ENCODE results near the gene SCAPER. TPM values are rescaled to one million over a fixed set of nuclear protein-coding genes. Genes with fewer than 3 reads are reported as not detected.

Gene SCAPER
- polyA plus RNA-seq, 1 experiment, result 5.4 TPM

DNA sequence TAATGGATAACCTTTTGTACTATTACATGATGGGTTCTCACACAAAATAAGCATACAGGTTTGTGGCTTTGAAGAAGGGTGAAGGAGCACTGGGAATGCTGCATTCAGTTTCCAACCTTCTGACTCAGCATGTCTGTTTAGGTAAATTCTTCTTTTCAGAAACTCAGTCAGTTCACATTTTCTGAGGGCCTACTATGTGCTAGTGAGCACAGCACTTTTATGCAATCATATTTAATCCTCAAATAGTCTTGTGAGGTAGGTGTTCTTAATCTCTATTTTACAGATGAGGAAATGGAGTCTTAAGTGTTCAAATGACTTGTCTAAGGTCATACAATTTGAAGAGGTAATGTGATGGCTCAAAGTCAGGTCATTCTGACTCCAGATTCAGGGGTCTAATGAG is 527.4 kb downstream of the SCAPER start:
- TF ChIP-seq, protein P1, sequence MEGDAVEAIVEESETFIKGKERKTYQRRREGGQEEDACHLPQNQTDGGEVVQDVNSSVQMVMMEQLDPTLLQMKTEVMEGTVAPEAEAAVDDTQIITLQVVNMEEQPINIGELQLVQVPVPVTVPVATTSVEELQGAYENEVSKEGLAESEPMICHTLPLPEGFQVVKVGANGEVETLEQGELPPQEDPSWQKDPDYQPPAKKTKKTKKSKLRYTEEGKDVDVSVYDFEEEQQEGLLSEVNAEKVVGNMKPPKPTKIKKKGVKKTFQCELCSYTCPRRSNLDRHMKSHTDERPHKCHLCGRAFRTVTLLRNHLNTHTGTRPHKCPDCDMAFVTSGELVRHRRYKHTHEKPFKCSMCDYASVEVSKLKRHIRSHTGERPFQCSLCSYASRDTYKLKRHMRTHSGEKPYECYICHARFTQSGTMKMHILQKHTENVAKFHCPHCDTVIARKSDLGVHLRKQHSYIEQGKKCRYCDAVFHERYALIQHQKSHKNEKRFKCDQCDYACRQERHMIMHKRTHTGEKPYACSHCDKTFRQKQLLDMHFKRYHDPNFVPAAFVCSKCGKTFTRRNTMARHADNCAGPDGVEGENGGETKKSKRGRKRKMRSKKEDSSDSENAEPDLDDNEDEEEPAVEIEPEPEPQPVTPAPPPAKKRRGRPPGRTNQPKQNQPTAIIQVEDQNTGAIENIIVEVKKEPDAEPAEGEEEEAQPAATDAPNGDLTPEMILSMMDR (IDR thresholded peaks at IDR 0.05; ENCODE audit: low read depth, low read length), result no peak
- POLR2A ChIA-PET, result no interaction called here
- H3K4me3 ChIP-seq (ENCODE audit: low read depth, low read length), result no peak overlapping the region

DNA sequence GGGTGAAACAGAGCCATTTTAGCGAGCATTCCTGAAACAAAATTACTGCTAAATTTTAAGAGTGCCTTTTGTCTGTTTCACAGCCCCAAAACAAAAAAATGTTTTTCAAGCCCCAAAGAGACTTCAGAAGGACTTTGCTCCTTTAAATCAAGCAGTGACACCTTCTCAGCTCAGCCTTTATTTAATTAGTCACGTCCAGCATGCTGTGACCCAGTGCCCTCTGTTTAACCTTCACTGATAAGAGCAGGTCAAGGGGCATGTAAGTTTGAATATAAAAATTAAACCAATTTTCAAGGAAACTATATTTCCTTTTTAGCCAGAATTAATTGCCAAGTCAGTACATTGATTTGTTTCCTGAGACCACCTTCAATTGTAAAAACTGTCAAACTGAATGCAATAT is 527.9 kb downstream of the SCAPER start:
- ChIA-PET POLR2A (no interaction called here), CTCF (no interaction called here)

More for the DNA sequence above, 527.4 kb downstream of the SCAPER start:
- CTCF ChIA-PET, result no interaction called here
- DNase-seq (ENCODE audit: low read depth, low spot score), result no peak
- Histone ChIP-seq H3K27ac (ENCODE audit: low read depth, low read length) (no peak overlapping the region), H3K9me3 (ENCODE audit: control insufficient read depth, insufficient read depth, low read length) (no peaks in the 10 kb centered on the region), H3K27me3 (ENCODE audit: control insufficient read depth, insufficient read depth, low read length) (no peaks in the 10 kb centered on the region)

DNA sequence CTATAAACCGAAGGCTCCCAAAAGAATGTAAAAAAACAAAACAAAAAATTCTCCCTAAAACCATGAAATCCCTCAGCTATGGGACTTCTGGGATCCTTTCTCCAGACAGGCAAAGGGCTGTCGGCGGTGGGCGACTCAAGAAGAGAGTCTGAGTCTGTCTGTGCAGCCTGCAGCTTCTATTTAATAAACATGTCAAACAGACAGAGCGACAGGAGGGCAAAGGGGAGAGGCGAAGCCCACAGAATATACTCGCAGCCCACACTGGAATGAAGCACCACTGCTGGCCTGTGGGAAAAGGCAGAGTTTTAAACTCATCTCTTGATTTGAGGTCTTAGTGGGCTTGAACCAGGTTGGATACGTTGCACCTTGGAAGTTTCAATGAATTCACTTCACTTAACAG is 528.3 kb downstream of the SCAPER start:
- Histone ChIP-seq H3K27me3 (ENCODE audit: control insufficient read depth, insufficient read depth, low read length) (no peaks in the 10 kb centered on the region), H3K9me3 (ENCODE audit: control insufficient read depth, insufficient read depth, low read length) (no peaks in the 10 kb centered on the region), H3K4me3 (ENCODE audit: low read depth, low read length) (no peak overlapping the region), H3K27ac (ENCODE audit: low read depth, low read length) (no peak overlapping the region)
- TF ChIP-seq, protein P1 (IDR thresholded peaks at IDR 0.05; ENCODE audit: low read depth, low read length), result no peak
- CTCF ChIA-PET, result no interaction called here
- no peak for DNase-seq (ENCODE audit: low read depth, low spot score)
- POLR2A ChIA-PET, result no interaction called here

More for the DNA sequence above, 527.9 kb downstream of the SCAPER start:
- Histone ChIP-seq H3K27ac (ENCODE audit: low read depth, low read length) (no peak overlapping the region), H3K4me3 (ENCODE audit: low read depth, low read length) (no peak overlapping the region), H3K9me3 (ENCODE audit: control insufficient read depth, insufficient read depth, low read length) (no peaks in the 10 kb centered on the region), H3K27me3 (ENCODE audit: control insufficient read depth, insufficient read depth, low read length) (no peaks in the 10 kb centered on the region)
- DNase-seq (ENCODE audit: low read depth, low spot score), result no peak
- TF ChIP-seq, protein P1 (IDR thresholded peaks at IDR 0.05; ENCODE audit: low read depth, low read length), result no peak

DNA sequence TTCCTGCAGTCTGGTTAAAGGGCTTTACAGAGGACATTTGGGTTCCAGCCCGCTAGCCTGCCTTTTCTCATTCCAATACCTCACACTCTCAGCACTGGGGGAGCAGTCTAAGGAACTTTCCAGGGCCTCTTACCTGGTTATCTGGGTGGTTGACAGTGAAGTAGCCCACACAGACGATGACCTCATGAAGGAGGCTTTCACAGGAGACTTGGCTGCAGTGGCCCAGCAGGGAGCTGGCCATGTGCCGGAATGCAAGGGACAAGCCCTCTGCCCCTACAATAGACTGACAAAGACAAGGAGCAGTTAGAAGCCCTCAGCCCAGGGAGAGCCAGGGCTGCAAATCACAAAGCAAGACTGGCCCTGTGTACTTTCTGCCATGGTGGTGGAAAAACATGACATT is 529.1 kb downstream of the SCAPER start:
- TF ChIP-seq, protein P1 (IDR thresholded peaks at IDR 0.05; ENCODE audit: low read depth, low read length), result no peak
- CTCF ChIA-PET, result interaction anchor here (0.6 to 1.0 kb wide), 3 partner anchors 31 to 306 kb away, joined by 3 to 5 read pairs (median 3); no protein-coding TSS in a partner anchor
- POLR2A ChIA-PET, result no interaction called here

DNA sequence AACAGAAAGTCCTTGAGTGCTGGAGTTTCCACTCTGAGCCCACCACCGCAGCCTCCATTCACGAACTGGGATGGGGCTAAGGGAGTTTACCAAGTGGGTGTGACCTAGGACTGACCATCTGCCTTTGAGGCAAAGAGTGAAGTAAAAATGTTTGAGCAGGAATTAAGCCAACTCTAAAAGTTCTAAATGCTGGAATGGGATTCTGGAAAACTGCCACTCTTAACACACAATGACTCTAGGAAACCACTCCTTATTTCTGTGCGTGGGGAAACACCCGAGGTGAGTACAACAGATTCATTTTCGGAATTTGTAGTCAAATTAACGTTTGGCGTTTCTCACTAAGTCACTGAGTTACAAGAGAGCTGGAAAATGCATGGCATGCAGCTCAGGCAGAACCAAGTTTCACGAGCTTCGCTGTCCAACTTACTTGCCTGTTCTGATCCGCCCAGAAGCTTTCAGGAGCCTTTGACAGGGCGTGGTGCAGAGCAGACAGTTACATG is 537.0 kb downstream of the SCAPER start:
- POLR2A ChIA-PET, result no interaction called here
- TF ChIP-seq, protein P1 (IDR thresholded peaks at IDR 0.05; ENCODE audit: low read depth, low read length), result no peak
- CTCF ChIA-PET, result no interaction called here
- Histone ChIP-seq H3K27me3 (ENCODE audit: control insufficient read depth, insufficient read depth, low read length) (no peaks in the 10 kb centered on the region), H3K27ac (ENCODE audit: low read depth, low read length) (no peak overlapping the region), H3K9me3 (ENCODE audit: control insufficient read depth, insufficient read depth, low read length) (no peaks in the 10 kb centered on the region), H3K4me3 (ENCODE audit: low read depth, low read length) (no peak overlapping the region)
- no peak for DNase-seq (ENCODE audit: low read depth, low spot score)

More for the DNA sequence above, 529.1 kb downstream of the SCAPER start:
- Histone ChIP-seq H3K4me3 (ENCODE audit: low read depth, low read length) (no peak overlapping the region), H3K27me3 (ENCODE audit: control insufficient read depth, insufficient read depth, low read length) (no peaks in the 10 kb centered on the region), H3K9me3 (ENCODE audit: control insufficient read depth, insufficient read depth, low read length) (no peaks in the 10 kb centered on the region), H3K27ac (ENCODE audit: low read depth, low read length) (no peak overlapping the region)
- no peak for DNase-seq (ENCODE audit: low read depth, low spot score)
